SK-N-MC (cell line): Measurements from ENCODE around the gene KLF1.
"Not testable (repeated sequence)": the region's sequence is repeated elsewhere in the genome, so short reads cannot be mapped to it uniquely, and the experiment has no call there.

Experiments used
- EZH2 ChIP-seq: fragments of 200-600 bp; sonication (generic); IDR thresholded peaks from one replicate; pipeline ENCODE4 v1.6.1; 2017; ENCODE audit warnings: antibody characterized with exemption
- POLR2AphosphoS5 ChIP-seq: IDR thresholded peaks from 2 replicates; pipeline ENCODE4 v1.6.1; 2012; ENCODE audit warnings: mild to moderate bottlenecking, low read depth, low read length, borderline replicate concordance

DNA sequence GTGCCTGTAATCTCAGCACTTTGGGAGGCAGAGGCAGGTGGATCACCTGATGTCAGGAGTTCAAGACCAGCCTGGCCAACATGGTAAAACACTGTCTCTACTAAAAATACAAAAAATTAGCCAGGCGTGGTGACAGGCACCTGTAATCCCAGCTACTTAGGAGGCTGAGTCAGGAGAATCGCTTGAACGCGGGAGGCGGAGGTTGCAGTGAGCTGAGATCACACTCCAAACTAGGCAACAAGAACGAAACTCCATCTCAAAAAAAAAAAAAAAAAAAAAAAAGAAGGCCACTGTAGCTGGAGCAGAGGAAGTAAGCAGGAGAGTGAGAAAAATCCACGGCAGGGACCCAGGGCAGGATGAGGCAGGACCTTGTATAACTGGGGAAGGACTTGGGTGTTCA is 40.4 kb downstream of the KLF1 start:
- not testable (repeated sequence) for TF ChIP-seq EZH2, POLR2AphosphoS5
